Keratinocyte (primary cell): ENCODE measurements around the gene IQSEC2. TPM values are rescaled to one million over a fixed set of nuclear protein-coding genes. Genes with fewer than 3 reads are reported as not detected.

Experiments
- DNase-seq: peaks from one replicate; pipeline ENCODE4 v3.0.0-alpha.2; 2011; ENCODE audit warnings: low read depth, missing footprints, low spot score
- FAIRE-seq: peaks from 2 replicates; lab custom pipeline; 2011; peaks lifted over from hg19 to GRCh38; lab: Jason Lieb, UNC
- H2AFZ ChIP-seq: 2 replicates; pipeline ENCODE4 v1.6.0; 2012; ENCODE audit warnings: low read length, control low read depth, inconsistent platforms; ENCODE audit not compliant: control insufficient read depth
- H3K27ac ChIP-seq: 2 replicates; pipeline ENCODE4 v1.5.1; 2011; ENCODE audit warnings: low read length; ENCODE audit not compliant: control insufficient read depth, insufficient read depth
- H3K27me3 ChIP-seq: 3 replicates; pipeline ENCODE4 v1.6.0; 2011; ENCODE audit warnings: low read length; ENCODE audit not compliant: control insufficient read depth, insufficient read depth; ENCODE audit errors: extremely low read depth
- H3K36me3 ChIP-seq, 2 experiments: 2 replicates in 1 of 2; 3 replicates in 1 of 2; pipeline ENCODE4 v1.5.1; 2011; ENCODE audit warnings: low read length in 2 of 2, mild to moderate bottlenecking in 1 of 2; ENCODE audit not compliant: control insufficient read depth in 2 of 2, insufficient read depth in 2 of 2; ENCODE audit errors: extremely low read depth in 1 of 2
- H3K4me1 ChIP-seq: 3 replicates; pipeline ENCODE4 v1.5.1; 2011; ENCODE audit warnings: low read length; ENCODE audit not compliant: control insufficient read depth, insufficient read depth; ENCODE audit errors: extremely low read depth
- H3K4me2 ChIP-seq: 3 replicates; pipeline ENCODE4 v1.6.0; 2011; ENCODE audit warnings: low read depth, low read length; ENCODE audit not compliant: control insufficient read depth, insufficient read depth; ENCODE audit errors: extremely low read depth
- H3K4me3 ChIP-seq, 3 experiments: fragments of 200-600 bp in 1 of 3; sonication (generic) in 1 of 3; 2 replicates in 2 of 3; 3 replicates in 1 of 3; pipeline ENCODE4 v1.5.1; 2011 to 2016; ENCODE audit warnings: low read length in 3 of 3, mild to moderate bottlenecking in 3 of 3, control low read depth in 2 of 3, inconsistent platforms in 1 of 3, low read depth in 1 of 3, mixed read lengths in 1 of 3, mixed run types in 1 of 3, moderate library complexity in 1 of 3; ENCODE audit not compliant: control insufficient read depth in 2 of 3, insufficient read depth in 2 of 3; ENCODE audit errors: extremely low read depth in 1 of 3
- H3K79me2 ChIP-seq: 2 replicates; pipeline ENCODE4 v1.6.0; 2012; ENCODE audit warnings: low read length; ENCODE audit not compliant: control insufficient read depth, insufficient read depth
- H3K9ac ChIP-seq: 3 replicates; pipeline ENCODE4 v1.6.0; 2011; ENCODE audit warnings: low read length; ENCODE audit not compliant: control insufficient read depth, insufficient read depth; ENCODE audit errors: extremely low read depth
- H3K9me1 ChIP-seq: 3 replicates; pipeline ENCODE4 v1.6.0; 2011; ENCODE audit warnings: low read length; ENCODE audit not compliant: control insufficient read depth, insufficient read depth; ENCODE audit errors: extremely low read depth
- H3K9me3 ChIP-seq: 2 replicates; pipeline ENCODE4 v1.5.1; 2012; ENCODE audit warnings: low read depth, low read length; ENCODE audit not compliant: control insufficient read depth
- H4K20me1 ChIP-seq: 3 replicates; pipeline ENCODE4 v1.6.0; 2011; ENCODE audit warnings: low read length; ENCODE audit not compliant: control insufficient read depth, insufficient read depth; ENCODE audit errors: extremely low read depth
- EZH2 ChIP-seq: IDR thresholded peaks from one replicate; pipeline ENCODE4 v1.6.1; 2012; ENCODE audit warnings: inconsistent platforms, mild to moderate bottlenecking, low read length, moderate library complexity
- dilution Hi-C: fragments of 300-500 bp; cut with MboI; formaldehyde crosslinking; loops from one replicate; pipeline ENCODE4 v1.7.0; 2020; ENCODE audit warnings: low sequenced_read_pairs; ENCODE audit not compliant: extremely low pct_ligation_motif_present
- polyA plus RNA-seq, 5 experiments: library from polyadenylated mRNA; depleted of rRNA in 3 of 5; stranded (reverse) in 3 of 5; stranded (forward) in 1 of 5; unstranded in 1 of 5; fragments of >200 nt; gene quantifications; 1 replicate in 1 of 5; 2 replicates in 3 of 5; 3 replicates in 1 of 5; pipeline versions ENCODE4 v1.2.1 to v1.2.3, GENCODE V29; 2011 to 2012; ENCODE audit warnings: missing spikeins in 2 of 5, low read depth in 1 of 5, low replicate concordance in 1 of 5
- TF ChIP-seq, protein P1 (sequence below), 3 experiments: IDR thresholded peaks in 1 of 3; conservative IDR thresholded peaks in 1 of 3; optimal IDR thresholded peaks in 1 of 3; 2 replicates in 2 of 3; 3 replicates in 1 of 3; pipeline versions ENCODE3 to v1.5.1; 2011; ENCODE audit warnings: low read length in 3 of 3, mild to moderate bottlenecking in 3 of 3, moderate library complexity in 2 of 3, control low read depth in 1 of 3, inconsistent platforms in 1 of 3; ENCODE audit not compliant: insufficient read depth in 2 of 3; ENCODE audit errors: extremely low read depth in 1 of 3

Gene IQSEC2
- polyA plus RNA-seq, 1 donor (not counting 4 experiments of a cell fraction or from before 2014, with no cell fraction given): 4.7 TPM

DNA sequence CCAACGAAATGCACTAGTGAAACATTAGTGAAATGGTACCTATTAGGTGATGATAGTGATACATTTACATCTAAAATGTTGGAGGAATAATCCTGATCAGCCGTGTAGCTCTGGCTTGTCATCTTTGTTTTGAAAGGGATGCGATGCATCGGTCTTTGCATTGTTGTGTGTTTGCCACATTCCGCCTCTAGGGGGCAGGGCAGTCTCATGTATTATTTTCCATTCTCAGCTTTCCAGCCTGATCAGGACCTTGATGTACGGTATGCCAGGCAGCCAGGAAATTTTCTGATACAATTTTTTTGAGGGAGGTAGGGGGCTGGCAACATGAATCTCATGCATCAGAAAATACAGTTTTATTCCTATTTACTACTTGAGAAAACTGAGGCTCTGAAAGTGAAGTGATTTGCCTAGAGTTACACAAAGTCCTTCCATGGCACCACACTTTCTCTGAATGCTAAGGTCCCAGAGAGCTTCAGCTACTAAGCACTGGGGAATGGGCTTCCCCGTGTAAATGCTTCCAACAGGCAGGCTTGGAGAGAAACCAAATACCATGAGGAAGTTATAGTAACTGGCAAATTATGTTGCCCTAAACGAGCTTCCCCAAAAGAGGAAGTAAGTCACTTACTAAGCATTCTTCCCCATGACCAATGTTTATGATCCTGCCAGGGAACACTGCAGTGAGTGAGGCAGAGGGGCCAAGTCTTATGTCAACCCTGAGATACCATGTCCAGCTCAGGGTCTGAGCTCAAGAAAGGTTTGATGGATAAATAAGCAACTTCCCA, 31.8 kb upstream of the IQSEC2 start:
- Histone ChIP-seq H3K9me3 (no peaks in the 10 kb centered on the region), H3K27ac (no peak overlapping the region), H3K4me2 (no peak overlapping the region), H2AFZ (no peak overlapping the region), H4K20me1 (no peaks in the 10 kb centered on the region), H3K4me1 (no peaks in the 10 kb centered on the region), H3K27me3 (peaks cover 11% of the 10 kb centered on the region), H3K9me1 (no peaks in the 10 kb centered on the region), H3K36me3 (no peaks in the 10 kb centered on the region), H3K4me3 (no peak overlapping the region), H3K9ac (no peak overlapping the region), H3K79me2 (no peaks in the 10 kb centered on the region)
- dilution Hi-C loops: no loop called here
- no peak for TF ChIP-seq EZH2
- TF ChIP-seq, protein P1, sequence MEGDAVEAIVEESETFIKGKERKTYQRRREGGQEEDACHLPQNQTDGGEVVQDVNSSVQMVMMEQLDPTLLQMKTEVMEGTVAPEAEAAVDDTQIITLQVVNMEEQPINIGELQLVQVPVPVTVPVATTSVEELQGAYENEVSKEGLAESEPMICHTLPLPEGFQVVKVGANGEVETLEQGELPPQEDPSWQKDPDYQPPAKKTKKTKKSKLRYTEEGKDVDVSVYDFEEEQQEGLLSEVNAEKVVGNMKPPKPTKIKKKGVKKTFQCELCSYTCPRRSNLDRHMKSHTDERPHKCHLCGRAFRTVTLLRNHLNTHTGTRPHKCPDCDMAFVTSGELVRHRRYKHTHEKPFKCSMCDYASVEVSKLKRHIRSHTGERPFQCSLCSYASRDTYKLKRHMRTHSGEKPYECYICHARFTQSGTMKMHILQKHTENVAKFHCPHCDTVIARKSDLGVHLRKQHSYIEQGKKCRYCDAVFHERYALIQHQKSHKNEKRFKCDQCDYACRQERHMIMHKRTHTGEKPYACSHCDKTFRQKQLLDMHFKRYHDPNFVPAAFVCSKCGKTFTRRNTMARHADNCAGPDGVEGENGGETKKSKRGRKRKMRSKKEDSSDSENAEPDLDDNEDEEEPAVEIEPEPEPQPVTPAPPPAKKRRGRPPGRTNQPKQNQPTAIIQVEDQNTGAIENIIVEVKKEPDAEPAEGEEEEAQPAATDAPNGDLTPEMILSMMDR (optimal IDR thresholded peaks at IDR 0.05 in 1 of 3, IDR thresholded peaks at IDR 0.05 in 1 of 3, conservative IDR thresholded peaks at IDR 0.05 in 1 of 3; ENCODE audit: extremely low read depth in 1 of 3, insufficient read depth in 2 of 3, low read length in 3 of 3): peak; percentile 58 to 87 (median 82)
- FAIRE-seq (peak; percentile 96), DNase-seq (no peak)

DNA sequence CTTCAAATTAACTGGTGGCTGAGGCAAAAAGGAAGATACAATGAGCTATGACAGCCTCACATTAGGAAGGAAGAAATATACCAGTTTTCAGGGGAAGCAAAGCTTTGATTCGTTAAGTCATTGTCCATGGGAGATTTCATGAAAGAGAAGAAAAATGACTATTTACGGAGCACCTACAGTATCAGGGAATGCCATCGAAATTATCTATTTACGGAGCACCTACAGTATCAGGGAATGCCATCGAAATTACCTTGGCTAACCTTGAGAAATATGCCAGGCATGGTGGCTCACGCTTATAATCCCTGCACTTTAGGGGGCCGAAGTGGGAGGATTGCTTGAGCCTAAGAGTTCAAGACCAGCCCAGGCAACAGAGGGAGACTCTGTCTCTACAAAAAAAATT, 28.5 kb upstream of the IQSEC2 start:
- Histone ChIP-seq H3K9ac (no peak overlapping the region), H3K79me2 (no peaks in the 10 kb centered on the region), H3K4me1 (no peaks in the 10 kb centered on the region), H4K20me1 (no peaks in the 10 kb centered on the region), H3K4me2 (no peak overlapping the region), H3K4me3 (no peak overlapping the region), H3K9me1 (no peaks in the 10 kb centered on the region), H3K36me3 (no peaks in the 10 kb centered on the region), H3K27me3 (no peaks in the 10 kb centered on the region), H2AFZ (no peak overlapping the region), H3K9me3 (no peaks in the 10 kb centered on the region), H3K27ac (no peak overlapping the region)
- TF ChIP-seq EZH2: no peak
- TF ChIP-seq, protein P1 (optimal IDR thresholded peaks at IDR 0.05 in 1 of 3, IDR thresholded peaks at IDR 0.05 in 1 of 3, conservative IDR thresholded peaks at IDR 0.05 in 1 of 3; ENCODE audit: extremely low read depth in 1 of 3, insufficient read depth in 2 of 3, low read length in 3 of 3): no peak
- FAIRE-seq: no peak
- dilution Hi-C loops: no loop called here
- no peak for DNase-seq
